HepG2 (cell line): Measurements from ENCODE around the gene INSIG2. TPM values are rescaled to one million over a fixed set of nuclear protein-coding genes. Genes with fewer than 3 reads are reported as not detected.

ENCODE experiments used
- ARID2 ChIP-seq: sonication (generic); formaldehyde crosslinking; IDR thresholded peaks from 2 replicates; pipeline ENCODE4 v1.8.1; 2022; ENCODE audit warnings: mild to moderate bottlenecking, missing genetic modification reagents, borderline replicate concordance
- ARNT2 ChIP-seq: sonication (generic); formaldehyde crosslinking; IDR thresholded peaks from 2 replicates; pipeline ENCODE4 v1.8.0; 2022; ENCODE audit warnings: mild to moderate bottlenecking, low read depth, missing genetic modification reagents, moderate library complexity
- ATF7-NPFF ChIP-seq: sonication (generic); formaldehyde crosslinking; IDR thresholded peaks from 2 replicates; pipeline ENCODE4 v1.8.1; 2023; ENCODE audit warnings: mild to moderate bottlenecking, low read depth, missing genetic modification reagents, moderate library complexity
- DMAP1 ChIP-seq: IDR thresholded peaks from 2 replicates; pipeline ENCODE4 v1.6.1; 2016
- HMG20A ChIP-seq: IDR thresholded peaks from 2 replicates; pipeline ENCODE4 v1.6.1; 2016; ENCODE audit warnings: borderline replicate concordance
- IKZF4 ChIP-seq: sonication (generic); formaldehyde crosslinking; IDR thresholded peaks from 2 replicates; pipeline ENCODE4 v1.5.1; 2020; ENCODE audit warnings: borderline replicate concordance, mild to moderate bottlenecking, low read depth, missing genetic modification reagents; ENCODE audit errors: not compliant biosample characterization
- MIER2 ChIP-seq: IDR thresholded peaks from 2 replicates; pipeline ENCODE4 v1.6.1; 2016; ENCODE audit warnings: missing biosample characterization, missing genetic modification reagents
- PHB2 ChIP-seq: fragments of 450-650 bp; IDR thresholded peaks from 2 replicates; pipeline ENCODE4 v1.6.1; 2018; ENCODE audit not compliant: partially characterized antibody
- SMYD3 ChIP-seq: sonication (generic); formaldehyde crosslinking; IDR thresholded peaks from 2 replicates; pipeline ENCODE4 v1.8.1; 2023; ENCODE audit warnings: mild to moderate bottlenecking, missing genetic modification reagents
- TOE1 ChIP-seq: sonication (generic); formaldehyde crosslinking; IDR thresholded peaks from 2 replicates; pipeline ENCODE4 v1.4.0; 2020; ENCODE audit warnings: mild to moderate bottlenecking, missing genetic modification reagents
- ZNF20 ChIP-seq: sonication (generic); formaldehyde crosslinking; IDR thresholded peaks from 2 replicates; pipeline ENCODE4 v1.4.0; 2020; ENCODE audit warnings: mild to moderate bottlenecking, moderate library complexity, missing genetic modification reagents
- ZNF234 ChIP-seq: sonication (generic); formaldehyde crosslinking; conservative IDR thresholded peaks from 2 replicates; pipeline ENCODE4 v1.5.1; 2020; ENCODE audit warnings: mild to moderate bottlenecking, missing genetic modification reagents
- ZNF235 ChIP-seq: sonication (generic); formaldehyde crosslinking; IDR thresholded peaks from 2 replicates; pipeline ENCODE4 v1.8.1; 2023; ENCODE audit warnings: mild to moderate bottlenecking, missing genetic modification reagents, borderline replicate concordance
- ZNF382 ChIP-seq: sonication (generic); formaldehyde crosslinking; IDR thresholded peaks from 2 replicates; pipeline ENCODE4 v1.5.0; 2020; ENCODE audit warnings: missing genetic modification reagents, mild to moderate bottlenecking, borderline replicate concordance
- ZNF44 ChIP-seq: sonication (generic); formaldehyde crosslinking; IDR thresholded peaks from 2 replicates; pipeline ENCODE4 v1.5.1; 2020; ENCODE audit warnings: mild to moderate bottlenecking, missing genetic modification reagents
- polyA plus RNA-seq, 8 experiments: library from polyadenylated mRNA; depleted of rRNA in 3 of 8; stranded (reverse) in 7 of 8; unstranded in 1 of 8; fragments of >200 nt; fragmentation: Illumina TruSeq in 4 of 8; extraction: Trizol in 4 of 8; gene quantifications; 2 replicates each; pipeline versions ENCODE4 v1.2.1 to v1.2.3, GENCODE V29; 2011 to 2016; ENCODE audit warnings: low read depth in 4 of 8, missing spikeins in 1 of 8, mixed read lengths in 1 of 8; ENCODE audit not compliant: insufficient read depth in 1 of 8
- total RNA-seq, 5 experiments: library from RNA; depleted of rRNA; stranded (reverse); fragments of >200 nt; fragmentation: Illumina TruSeq; extraction: Trizol; gene quantifications; 2 replicates each; pipeline ENCODE4 v1.2.3, GENCODE V29; 2016; ENCODE audit warnings: low read depth in 1 of 5
- TF ChIP-seq, protein P1 (sequence below): sonication (generic); formaldehyde crosslinking; IDR thresholded peaks from 2 replicates; pipeline ENCODE4 v1.5.1; 2020; ENCODE audit warnings: mild to moderate bottlenecking, missing genetic modification reagents, moderate library complexity
- TF ChIP-seq, protein P2 (sequence below): sonication (generic); formaldehyde crosslinking; IDR thresholded peaks from 2 replicates; pipeline ENCODE4 v1.4.0; 2020; ENCODE audit warnings: missing genetic modification reagents
- TF ChIP-seq, protein P3 (sequence below): sonication (generic); formaldehyde crosslinking; IDR thresholded peaks from 2 replicates; pipeline ENCODE4 v1.5.0; 2020; ENCODE audit warnings: mild to moderate bottlenecking, missing genetic modification reagents
- TF ChIP-seq, protein P4 (sequence below): sonication (generic); formaldehyde crosslinking; IDR thresholded peaks from 2 replicates; pipeline ENCODE4 v1.5.0; 2020; ENCODE audit warnings: mild to moderate bottlenecking, missing genetic modification reagents

INSIG2 gene
- total and polyA plus RNA-seq, 2 of the 13 experiments (the other 11 are each of a cell fraction or from before 2014, with no cell fraction given): 73.5 to 481 TPM

DNA sequence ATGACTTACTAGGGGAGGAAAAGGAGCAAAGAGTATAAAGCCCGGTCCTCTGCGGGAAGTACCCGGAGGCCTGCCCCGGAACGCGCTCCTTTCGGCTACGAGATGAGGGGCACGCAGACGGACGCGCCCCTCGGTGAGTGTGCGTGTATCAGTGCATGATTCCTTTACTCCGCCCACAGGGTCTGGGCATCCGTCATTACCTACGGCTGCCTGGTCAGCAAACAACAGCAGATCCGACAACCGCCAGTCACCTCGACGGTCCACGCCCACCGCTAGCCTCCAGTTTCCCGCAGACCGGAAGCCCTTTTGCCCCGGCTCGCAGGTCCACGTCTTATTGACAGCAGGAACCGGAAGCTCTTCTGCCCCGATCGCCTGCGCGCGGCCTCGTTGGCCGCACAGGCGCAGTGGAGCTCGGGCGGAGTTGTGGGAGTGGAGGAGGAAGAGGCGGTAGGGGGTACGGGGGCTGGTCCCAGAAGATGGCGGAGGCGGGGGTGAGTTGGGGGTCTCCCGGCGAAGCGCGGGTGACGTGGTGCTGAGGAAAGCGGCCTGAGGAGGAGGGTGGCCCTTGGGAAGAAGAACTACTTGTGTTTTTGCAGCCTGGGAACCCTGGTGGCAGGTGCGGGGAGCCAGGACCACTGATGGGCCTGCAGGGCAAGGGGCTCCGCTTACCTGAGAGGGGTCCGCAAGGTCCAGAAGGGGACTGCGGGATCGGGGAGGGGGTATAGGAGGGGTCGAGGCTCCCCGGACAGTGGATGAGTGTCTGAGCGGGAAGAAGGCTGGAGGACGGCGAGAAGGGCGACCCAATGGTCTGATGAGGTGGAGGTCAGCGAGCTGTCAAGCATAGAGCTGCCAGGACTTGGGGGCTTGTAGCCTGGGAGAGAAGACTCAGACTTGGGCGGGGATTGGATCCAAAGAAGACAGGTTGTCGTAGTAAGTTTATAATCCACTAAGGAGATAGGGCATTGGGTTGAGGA lies at the start of gene INSIG2 (continued):
- TF ChIP-seq, protein P1, sequence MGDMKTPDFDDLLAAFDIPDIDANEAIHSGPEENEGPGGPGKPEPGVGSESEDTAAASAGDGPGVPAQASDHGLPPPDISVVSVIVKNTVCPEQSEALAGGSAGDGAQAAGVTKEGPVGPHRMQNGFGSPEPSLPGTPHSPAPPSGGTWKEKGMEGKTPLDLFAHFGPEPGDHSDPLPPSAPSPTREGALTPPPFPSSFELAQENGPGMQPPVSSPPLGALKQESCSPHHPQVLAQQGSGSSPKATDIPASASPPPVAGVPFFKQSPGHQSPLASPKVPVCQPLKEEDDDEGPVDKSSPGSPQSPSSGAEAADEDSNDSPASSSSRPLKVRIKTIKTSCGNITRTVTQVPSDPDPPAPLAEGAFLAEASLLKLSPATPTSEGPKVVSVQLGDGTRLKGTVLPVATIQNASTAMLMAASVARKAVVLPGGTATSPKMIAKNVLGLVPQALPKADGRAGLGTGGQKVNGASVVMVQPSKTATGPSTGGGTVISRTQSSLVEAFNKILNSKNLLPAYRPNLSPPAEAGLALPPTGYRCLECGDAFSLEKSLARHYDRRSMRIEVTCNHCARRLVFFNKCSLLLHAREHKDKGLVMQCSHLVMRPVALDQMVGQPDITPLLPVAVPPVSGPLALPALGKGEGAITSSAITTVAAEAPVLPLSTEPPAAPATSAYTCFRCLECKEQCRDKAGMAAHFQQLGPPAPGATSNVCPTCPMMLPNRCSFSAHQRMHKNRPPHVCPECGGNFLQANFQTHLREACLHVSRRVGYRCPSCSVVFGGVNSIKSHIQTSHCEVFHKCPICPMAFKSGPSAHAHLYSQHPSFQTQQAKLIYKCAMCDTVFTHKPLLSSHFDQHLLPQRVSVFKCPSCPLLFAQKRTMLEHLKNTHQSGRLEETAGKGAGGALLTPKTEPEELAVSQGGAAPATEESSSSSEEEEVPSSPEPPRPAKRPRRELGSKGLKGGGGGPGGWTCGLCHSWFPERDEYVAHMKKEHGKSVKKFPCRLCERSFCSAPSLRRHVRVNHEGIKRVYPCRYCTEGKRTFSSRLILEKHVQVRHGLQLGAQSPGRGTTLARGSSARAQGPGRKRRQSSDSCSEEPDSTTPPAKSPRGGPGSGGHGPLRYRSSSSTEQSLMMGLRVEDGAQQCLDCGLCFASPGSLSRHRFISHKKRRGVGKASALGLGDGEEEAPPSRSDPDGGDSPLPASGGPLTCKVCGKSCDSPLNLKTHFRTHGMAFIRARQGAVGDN (CRISPR knock-in tag): peak; percentile 95
- TF ChIP-seq IKZF4 (CRISPR knock-in tag) (peak; percentile 10), ARID2 (CRISPR knock-in tag) (peak; percentile 82; the same call in 1 of the 2 replicates), TOE1 (no peak), ZNF20 (no peak), PHB2 (no peak), ATF7-NPFF (CRISPR knock-in tag) (peak; percentile 41; the same call in 1 of the 2 replicates), HMG20A (peak; percentile 74; the same call in 1 of the 2 replicates), MIER2 (peak; percentile 79), SMYD3 (CRISPR knock-in tag) (0 out of 2 replicates have a peak, but pooled peaks have one; percentile 9), ARNT2 (CRISPR knock-in tag) (peak; percentile 15; the same call in 1 of the 2 replicates), ZNF235 (CRISPR knock-in tag) (peak; percentile 6; the same call in 1 of the 2 replicates), ZNF44 (0 out of 2 replicates have a peak, but pooled peaks have one; percentile 49), ZNF234 (CRISPR knock-in tag) (no peak), DMAP1 (CRISPR knock-in tag) (peak; percentile 72), ZNF382 (CRISPR knock-in tag) (no peak)
- TF ChIP-seq, protein P2, sequence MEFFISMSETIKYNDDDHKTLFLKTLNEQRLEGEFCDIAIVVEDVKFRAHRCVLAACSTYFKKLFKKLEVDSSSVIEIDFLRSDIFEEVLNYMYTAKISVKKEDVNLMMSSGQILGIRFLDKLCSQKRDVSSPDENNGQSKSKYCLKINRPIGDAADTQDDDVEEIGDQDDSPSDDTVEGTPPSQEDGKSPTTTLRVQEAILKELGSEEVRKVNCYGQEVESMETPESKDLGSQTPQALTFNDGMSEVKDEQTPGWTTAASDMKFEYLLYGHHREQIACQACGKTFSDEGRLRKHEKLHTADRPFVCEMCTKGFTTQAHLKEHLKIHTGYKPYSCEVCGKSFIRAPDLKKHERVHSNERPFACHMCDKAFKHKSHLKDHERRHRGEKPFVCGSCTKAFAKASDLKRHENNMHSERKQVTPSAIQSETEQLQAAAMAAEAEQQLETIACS: peak; percentile 74
- TF ChIP-seq, protein P3, sequence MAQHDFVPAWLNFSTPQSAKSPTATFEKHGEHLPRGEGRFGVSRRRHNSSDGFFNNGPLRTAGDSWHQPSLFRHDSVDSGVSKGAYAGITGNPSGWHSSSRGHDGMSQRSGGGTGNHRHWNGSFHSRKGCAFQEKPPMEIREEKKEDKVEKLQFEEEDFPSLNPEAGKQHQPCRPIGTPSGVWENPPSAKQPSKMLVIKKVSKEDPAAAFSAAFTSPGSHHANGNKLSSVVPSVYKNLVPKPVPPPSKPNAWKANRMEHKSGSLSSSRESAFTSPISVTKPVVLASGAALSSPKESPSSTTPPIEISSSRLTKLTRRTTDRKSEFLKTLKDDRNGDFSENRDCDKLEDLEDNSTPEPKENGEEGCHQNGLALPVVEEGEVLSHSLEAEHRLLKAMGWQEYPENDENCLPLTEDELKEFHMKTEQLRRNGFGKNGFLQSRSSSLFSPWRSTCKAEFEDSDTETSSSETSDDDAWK: no peak
- TF ChIP-seq, protein P4, sequence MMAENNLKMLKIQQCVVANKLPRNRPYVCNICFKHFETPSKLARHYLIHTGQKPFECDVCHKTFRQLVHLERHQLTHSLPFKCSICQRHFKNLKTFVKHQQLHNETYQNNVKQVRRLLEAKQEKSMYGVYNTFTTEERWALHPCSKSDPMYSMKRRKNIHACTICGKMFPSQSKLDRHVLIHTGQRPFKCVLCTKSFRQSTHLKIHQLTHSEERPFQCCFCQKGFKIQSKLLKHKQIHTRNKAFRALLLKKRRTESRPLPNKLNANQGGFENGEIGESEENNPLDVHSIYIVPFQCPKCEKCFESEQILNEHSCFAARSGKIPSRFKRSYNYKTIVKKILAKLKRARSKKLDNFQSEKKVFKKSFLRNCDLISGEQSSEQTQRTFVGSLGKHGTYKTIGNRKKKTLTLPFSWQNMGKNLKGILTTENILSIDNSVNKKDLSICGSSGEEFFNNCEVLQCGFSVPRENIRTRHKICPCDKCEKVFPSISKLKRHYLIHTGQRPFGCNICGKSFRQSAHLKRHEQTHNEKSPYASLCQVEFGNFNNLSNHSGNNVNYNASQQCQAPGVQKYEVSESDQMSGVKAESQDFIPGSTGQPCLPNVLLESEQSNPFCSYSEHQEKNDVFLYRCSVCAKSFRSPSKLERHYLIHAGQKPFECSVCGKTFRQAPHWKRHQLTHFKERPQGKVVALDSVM (CRISPR knock-in tag): peak; percentile 35; the same call in 1 of the 2 replicates
